SK-N-SH treated with all-trans-retinoic acid at 6 μM for 48 hours (cell line): Measurements from ENCODE around the gene RALGPS1.

Source experiments
- ISL1 ChIP-seq: fragments of 250-450 bp; sonication (Bioruptor Pico); IDR thresholded peaks from 2 replicates; pipeline ENCODE4 v2.1.2; 2022; ENCODE audit warnings: mild to moderate bottlenecking, moderate library complexity
- OSR1 ChIP-seq: fragments of 250-450 bp; sonication (Bioruptor Pico); IDR thresholded peaks from 2 replicates; pipeline ENCODE4 v1.8.0; 2022; ENCODE audit warnings: moderate library complexity, mild to moderate bottlenecking, inconsistent platforms
- TCF4 ChIP-seq: fragments of 250-450 bp; sonication (Bioruptor Pico); IDR thresholded peaks from 2 replicates; pipeline ENCODE4 v1.8.0; 2021; ENCODE audit warnings: mild to moderate bottlenecking, moderate library complexity, borderline replicate concordance
- TSHZ2 ChIP-seq: fragments of 250-450 bp; sonication (Bioruptor Pico); IDR thresholded peaks from 2 replicates; pipeline ENCODE4 v1.5.0; 2020; ENCODE audit warnings: mild to moderate bottlenecking, moderate library complexity
- ZFP3 ChIP-seq: fragments of 250-450 bp; sonication (Bioruptor Pico); IDR thresholded peaks from 2 replicates; pipeline ENCODE4 v1.5.0; 2020; ENCODE audit warnings: mild to moderate bottlenecking, moderate library complexity
- ZFP30 ChIP-seq: fragments of 450-650 bp; formaldehyde crosslinking; IDR thresholded peaks from 2 replicates; pipeline ENCODE4 v1.5.0; 2022; ENCODE audit warnings: mild to moderate bottlenecking, moderate library complexity
- ZNF565 ChIP-seq: fragments of 450-650 bp; formaldehyde crosslinking; conservative IDR thresholded peaks from 2 replicates; pipeline ENCODE4 v1.5.0; 2020; ENCODE audit warnings: low read depth, mild to moderate bottlenecking, moderate library complexity
- TF ChIP-seq, protein P1 (sequence below): fragments of 250-450 bp; sonication (Bioruptor Pico); IDR thresholded peaks from 2 replicates; pipeline ENCODE4 v1.5.1; 2020; ENCODE audit warnings: low read depth, mild to moderate bottlenecking, moderate library complexity

GRCh38 chr9:127020036-127020801 lies 105.6 kb downstream of the RALGPS1 start:
- no peak for TF ChIP-seq ZFP3 (CRISPR knock-in tag)
- TF ChIP-seq, protein P1, sequence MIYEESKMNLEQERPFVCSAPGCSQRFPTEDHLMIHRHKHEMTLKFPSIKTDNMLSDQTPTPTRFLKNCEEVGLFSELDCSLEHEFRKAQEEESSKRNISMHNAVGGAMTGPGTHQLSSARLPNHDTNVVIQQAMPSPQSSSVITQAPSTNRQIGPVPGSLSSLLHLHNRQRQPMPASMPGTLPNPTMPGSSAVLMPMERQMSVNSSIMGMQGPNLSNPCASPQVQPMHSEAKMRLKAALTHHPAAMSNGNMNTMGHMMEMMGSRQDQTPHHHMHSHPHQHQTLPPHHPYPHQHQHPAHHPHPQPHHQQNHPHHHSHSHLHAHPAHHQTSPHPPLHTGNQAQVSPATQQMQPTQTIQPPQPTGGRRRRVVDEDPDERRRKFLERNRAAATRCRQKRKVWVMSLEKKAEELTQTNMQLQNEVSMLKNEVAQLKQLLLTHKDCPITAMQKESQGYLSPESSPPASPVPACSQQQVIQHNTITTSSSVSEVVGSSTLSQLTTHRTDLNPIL (CRISPR knock-in tag) = no peak
- no peak for TF ChIP-seq ZFP30
- no peak for TF ChIP-seq ZNF565 (CRISPR knock-in tag)
- TF ChIP-seq TSHZ2 = no peak
- no peak for TF ChIP-seq TCF4
- TF ChIP-seq OSR1 (CRISPR knock-in tag) = no peak
- TF ChIP-seq ISL1 (CRISPR knock-in tag) = no peak
